Keratinocyte (primary cell): ENCODE results near the gene SLC5A8.

Source experiments
- EZH2 ChIP-seq: IDR thresholded peaks from one replicate; pipeline ENCODE4 v1.6.1; 2012; ENCODE audit warnings: inconsistent platforms, mild to moderate bottlenecking, low read length, moderate library complexity
- TF ChIP-seq, protein P1 (sequence below), 3 experiments: IDR thresholded peaks in 1 of 3; conservative IDR thresholded peaks in 1 of 3; optimal IDR thresholded peaks in 1 of 3; 2 replicates in 2 of 3; 3 replicates in 1 of 3; pipeline versions ENCODE3 to v1.5.1; 2011; ENCODE audit warnings: low read length in 3 of 3, mild to moderate bottlenecking in 3 of 3, moderate library complexity in 2 of 3, control low read depth in 1 of 3, inconsistent platforms in 1 of 3; ENCODE audit not compliant: insufficient read depth in 2 of 3; ENCODE audit errors: extremely low read depth in 1 of 3

DNA sequence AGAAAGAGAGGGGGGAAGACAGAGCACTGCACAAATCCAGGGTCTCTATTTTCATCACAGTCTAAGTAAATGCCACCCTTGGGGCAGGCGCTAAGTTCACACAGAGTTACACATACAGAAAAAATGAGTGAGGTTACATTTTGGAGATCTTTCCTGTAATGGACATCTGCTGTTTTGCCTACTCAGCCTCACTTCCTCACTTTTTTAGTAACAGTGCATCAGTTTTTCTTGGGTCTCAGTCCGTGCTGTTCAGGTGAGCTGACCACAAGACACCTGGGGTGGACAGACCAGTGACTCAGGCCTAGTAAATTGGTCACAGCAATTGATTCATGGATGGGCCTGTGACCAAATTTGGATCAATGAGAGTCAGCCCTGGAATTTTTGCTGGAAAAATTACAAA, 33.6 kb upstream of the SLC5A8 start:
- TF ChIP-seq, protein P1, sequence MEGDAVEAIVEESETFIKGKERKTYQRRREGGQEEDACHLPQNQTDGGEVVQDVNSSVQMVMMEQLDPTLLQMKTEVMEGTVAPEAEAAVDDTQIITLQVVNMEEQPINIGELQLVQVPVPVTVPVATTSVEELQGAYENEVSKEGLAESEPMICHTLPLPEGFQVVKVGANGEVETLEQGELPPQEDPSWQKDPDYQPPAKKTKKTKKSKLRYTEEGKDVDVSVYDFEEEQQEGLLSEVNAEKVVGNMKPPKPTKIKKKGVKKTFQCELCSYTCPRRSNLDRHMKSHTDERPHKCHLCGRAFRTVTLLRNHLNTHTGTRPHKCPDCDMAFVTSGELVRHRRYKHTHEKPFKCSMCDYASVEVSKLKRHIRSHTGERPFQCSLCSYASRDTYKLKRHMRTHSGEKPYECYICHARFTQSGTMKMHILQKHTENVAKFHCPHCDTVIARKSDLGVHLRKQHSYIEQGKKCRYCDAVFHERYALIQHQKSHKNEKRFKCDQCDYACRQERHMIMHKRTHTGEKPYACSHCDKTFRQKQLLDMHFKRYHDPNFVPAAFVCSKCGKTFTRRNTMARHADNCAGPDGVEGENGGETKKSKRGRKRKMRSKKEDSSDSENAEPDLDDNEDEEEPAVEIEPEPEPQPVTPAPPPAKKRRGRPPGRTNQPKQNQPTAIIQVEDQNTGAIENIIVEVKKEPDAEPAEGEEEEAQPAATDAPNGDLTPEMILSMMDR (optimal IDR thresholded peaks at IDR 0.05 in 1 of 3, IDR thresholded peaks at IDR 0.05 in 1 of 3, conservative IDR thresholded peaks at IDR 0.05 in 1 of 3; ENCODE audit: extremely low read depth in 1 of 3, insufficient read depth in 2 of 3, low read length in 3 of 3), result no peak
- TF ChIP-seq EZH2, result no peak
